Caco-2 (cell line): ENCODE data around the gene DGKE. TPM values are rescaled to one million over a fixed set of nuclear protein-coding genes. Genes with fewer than 3 reads are reported as not detected.

ENCODE experiments used
- BruUV-seq: library from RNA; stranded (reverse); fragments of 400-500 nt; replicated peaks from 2 replicates; lab custom pipeline; 2021; lab: Mats Ljungman, UMichigan
- CTCF ChIA-PET: fragments of 300-600 bp; sonication (Branson Sonifier 250); formaldehyde crosslinking; loops from one replicate; lab custom pipeline; 2022; ENCODE audit warnings: antibody characterized with exemption; lab: Charles Lee
- POLR2A ChIA-PET: fragments of 300-600 bp; sonication (Branson Sonifier 250); formaldehyde crosslinking; loops from one replicate; lab custom pipeline; 2022; ENCODE audit warnings: antibody characterized with exemption; lab: Charles Lee
- DNase-seq, 2 experiments: peaks; one replicate each; pipeline versions ENCODE4 v3.0.0 to v3.0.0-alpha.2; 2020 to 2022
- H3K27me3 ChIP-seq: replicated peaks from 2 replicates; pipeline ENCODE4 v1.6.0; 2011; ENCODE audit warnings: low read length; ENCODE audit not compliant: control insufficient read depth, insufficient read depth
- H3K36me3 ChIP-seq: 2 replicates; pipeline ENCODE4 v1.5.1; 2011; ENCODE audit warnings: low read length; ENCODE audit not compliant: control insufficient read depth, insufficient read depth
- H3K4me1 ChIP-seq: fragments of 250-450 bp; sonication (Bioruptor Pico); 2 replicates; pipeline ENCODE4 v1.5.1; 2020; ENCODE audit warnings: mild to moderate bottlenecking
- H3K4me3 ChIP-seq: 2 replicates; pipeline ENCODE4 v1.5.1; 2011; ENCODE audit warnings: low read depth, mild to moderate bottlenecking, control low read depth, low read length
- H3K9me3 ChIP-seq: fragments of 250-450 bp; sonication (Bioruptor Pico); 2 replicates; pipeline ENCODE4 v1.5.1; 2020; ENCODE audit warnings: mild to moderate bottlenecking, moderate library complexity
- H3K27ac Mint-ChIP-seq: one replicate; pipeline ENCODE4 v1.8.0; 2022; ENCODE audit warnings: mixed read lengths; ENCODE audit not compliant: unreplicated experiment
- H3K27me3 Mint-ChIP-seq: one replicate; pipeline ENCODE4 v1.8.0; 2022; ENCODE audit warnings: mixed read lengths; ENCODE audit not compliant: insufficient read depth, unreplicated experiment
- H3K36me3 Mint-ChIP-seq: one replicate; pipeline ENCODE4 v1.8.0; 2022; ENCODE audit warnings: mild to moderate bottlenecking, mixed read lengths; ENCODE audit not compliant: insufficient read depth, unreplicated experiment
- H3K4me1 Mint-ChIP-seq: one replicate; pipeline ENCODE4 v1.8.0; 2022; ENCODE audit warnings: low read depth, mixed read lengths; ENCODE audit not compliant: unreplicated experiment
- H3K4me3 Mint-ChIP-seq: one replicate; pipeline ENCODE4 v1.8.0; 2022; ENCODE audit warnings: mild to moderate bottlenecking, moderate library complexity, mixed read lengths; ENCODE audit not compliant: unreplicated experiment
- H3K9me3 Mint-ChIP-seq: one replicate; pipeline ENCODE4 v1.8.0; 2022; ENCODE audit warnings: mixed read lengths; ENCODE audit not compliant: unreplicated experiment
- CTCF ChIP-seq, 2 experiments: fragments of 200-600 bp in 1 of 2; IDR thresholded peaks; 1 replicate in 1 of 2; 2 replicates in 1 of 2; pipeline versions ENCODE4 v1.5.1 to v1.8.0; 2011 to 2022; ENCODE audit warnings: antibody characterized with exemption in 1 of 2, control low read depth in 1 of 2, inconsistent platforms in 1 of 2, low read depth in 1 of 2, low read length in 1 of 2, mild to moderate bottlenecking in 1 of 2, moderate library complexity in 1 of 2; ENCODE audit not compliant: insufficient read depth in 1 of 2, severe bottlenecking in 1 of 2, unreplicated experiment in 1 of 2
- intact Hi-C: fragments of 100-400 bp; cut with micrococcal nuclease; formaldehyde crosslinking; loops from one replicate; pipeline ENCODE4 v1.10.0; 2022; ENCODE audit not compliant: unreplicated experiment
- total RNA-seq: library from RNA; stranded (reverse); gene quantifications from 2 replicates; pipeline ENCODE4 v1.2.3, GENCODE V29; 2022

The DGKE gene
- total RNA-seq, 1 experiment from 2014 or later, result 15.5 TPM

- no peak for TF ChIP-seq CTCF (IDR thresholded peaks at IDR 0.05; ENCODE audit: insufficient read depth in 1 of 2, low read depth in 1 of 2, low read length in 1 of 2, severe bottlenecking in 1 of 2, unreplicated experiment in 1 of 2)
- H3K36me3 ChIP-seq, result peaks cover 10% of the 10 kb centered on the region
Observed at GRCh38 chr17:56898874-56899273, 64.9 kb downstream of the DGKE start.

GRCh38 chr17:56899403-56899802 is 65.5 kb downstream of the DGKE start:
- no peak overlapping the region for H3K4me3 ChIP-seq

More at GRCh38 chr17:56898874-56899273, 64.9 kb downstream of the DGKE start:
- no peaks in the 10 kb centered on the region for H3K27me3 Mint-ChIP-seq
- no TSS peak for BruUV-seq
- peaks cover 7% of the 10 kb centered on the region for H3K4me1 Mint-ChIP-seq
- intact Hi-C loops, result no loop called here
- peaks cover 46% of the 10 kb centered on the region for H3K36me3 Mint-ChIP-seq
- Histone ChIP-seq H3K4me1 (peaks cover 10% of the 10 kb centered on the region), H3K9me3 (no peaks in the 10 kb centered on the region), H3K4me3 (no peak overlapping the region), H3K27me3 (no peaks in the 10 kb centered on the region)
- POLR2A ChIA-PET, result no interaction called here
- DNase-seq, result no peak
- CTCF ChIA-PET, result no interaction called here
- no peak overlapping the region for H3K27ac Mint-ChIP-seq
- no peak overlapping the region for H3K4me3 Mint-ChIP-seq
- no peaks in the 10 kb centered on the region for H3K9me3 Mint-ChIP-seq

GRCh38 chr17:56902348-56902747 is 68.4 kb downstream of the DGKE start:
- H3K36me3 ChIP-seq, result peaks cover 7% of the 10 kb centered on the region
- POLR2A ChIA-PET, result no interaction called here
- no peaks in the 10 kb centered on the region for H3K27me3 Mint-ChIP-seq
- TF ChIP-seq CTCF (IDR thresholded peaks at IDR 0.05; ENCODE audit: insufficient read depth in 1 of 2, low read depth in 1 of 2, low read length in 1 of 2, severe bottlenecking in 1 of 2, unreplicated experiment in 1 of 2), result no peak
- DNase-seq, result no peak
- H3K4me1 Mint-ChIP-seq, result peaks cover 5% of the 10 kb centered on the region
- no peak overlapping the region for H3K4me3 Mint-ChIP-seq
- intact Hi-C loops, result no loop called here
- peaks cover under 1% of the 10 kb centered on the region; the same call in 1 of the 2 replicates for H3K4me1 ChIP-seq
- H3K9me3 ChIP-seq, result no peaks in the 10 kb centered on the region
- no peaks in the 10 kb centered on the region for H3K27me3 ChIP-seq
- CTCF ChIA-PET, result no interaction called here
- H3K36me3 Mint-ChIP-seq, result peaks cover 51% of the 10 kb centered on the region
- no peaks in the 10 kb centered on the region for H3K9me3 Mint-ChIP-seq
- H3K4me3 ChIP-seq, result no peak overlapping the region
- no peak overlapping the region for H3K27ac Mint-ChIP-seq
- no TSS peak for BruUV-seq

More at GRCh38 chr17:56899403-56899802, 65.5 kb downstream of the DGKE start:
- no peak for TF ChIP-seq CTCF (IDR thresholded peaks at IDR 0.05; ENCODE audit: insufficient read depth in 1 of 2, low read depth in 1 of 2, low read length in 1 of 2, severe bottlenecking in 1 of 2, unreplicated experiment in 1 of 2)
- POLR2A ChIA-PET, result no interaction called here
- H3K4me3 Mint-ChIP-seq, result no peak overlapping the region
- H3K27ac Mint-ChIP-seq, result no peak overlapping the region
- peaks cover 48% of the 10 kb centered on the region for H3K36me3 Mint-ChIP-seq
- no TSS peak for BruUV-seq
- no peak for DNase-seq
- no peaks in the 10 kb centered on the region for H3K27me3 Mint-ChIP-seq
- no peaks in the 10 kb centered on the region for H3K9me3 Mint-ChIP-seq
- Histone ChIP-seq H3K9me3 (no peaks in the 10 kb centered on the region), H3K4me1 (peaks cover 10% of the 10 kb centered on the region), H3K27me3 (no peaks in the 10 kb centered on the region), H3K36me3 (peaks cover 9% of the 10 kb centered on the region)
- peaks cover 7% of the 10 kb centered on the region for H3K4me1 Mint-ChIP-seq
- intact Hi-C loops, result no loop called here
- CTCF ChIA-PET, result no interaction called here
